GM23338 (cell line): ENCODE measurements around the gene CCDC197.

Source experiments
- CREB1 ChIP-seq: fragments of 250-450 bp; sonication (Bioruptor Pico); IDR thresholded peaks from 2 replicates; pipeline ENCODE4 v1.5.0; 2020; ENCODE audit warnings: low read depth, mild to moderate bottlenecking, moderate library complexity
- EZH2 ChIP-seq: fragments of 200-600 bp; sonication (generic); IDR thresholded peaks from one replicate; pipeline ENCODE4 v1.8.0; 2017; ENCODE audit warnings: antibody characterized with exemption, mild to moderate bottlenecking, low read depth; ENCODE audit not compliant: unreplicated experiment
- POLR2AphosphoS5 ChIP-seq: IDR thresholded peaks from 2 replicates; pipeline ENCODE4 v1.6.1; 2016; ENCODE audit warnings: antibody characterized with exemption, low read depth
- TF ChIP-seq, protein P1 (sequence below), 2 experiments: fragments of 200-600 bp in 1 of 2; sonication (generic) in 1 of 2; conservative IDR thresholded peaks; 2 replicates each; pipeline versions ENCODE4 v1.5.1 to v1.6.1; 2016 to 2017; ENCODE audit warnings: antibody characterized with exemption in 2 of 2, low read depth in 2 of 2, mild to moderate bottlenecking in 2 of 2, moderate library complexity in 1 of 2
- TF ChIP-seq, protein P2 (sequence below): IDR thresholded peaks from one replicate; pipeline ENCODE4 v1.6.1; 2018; ENCODE audit warnings: antibody characterized with exemption; ENCODE audit not compliant: unreplicated experiment

DNA sequence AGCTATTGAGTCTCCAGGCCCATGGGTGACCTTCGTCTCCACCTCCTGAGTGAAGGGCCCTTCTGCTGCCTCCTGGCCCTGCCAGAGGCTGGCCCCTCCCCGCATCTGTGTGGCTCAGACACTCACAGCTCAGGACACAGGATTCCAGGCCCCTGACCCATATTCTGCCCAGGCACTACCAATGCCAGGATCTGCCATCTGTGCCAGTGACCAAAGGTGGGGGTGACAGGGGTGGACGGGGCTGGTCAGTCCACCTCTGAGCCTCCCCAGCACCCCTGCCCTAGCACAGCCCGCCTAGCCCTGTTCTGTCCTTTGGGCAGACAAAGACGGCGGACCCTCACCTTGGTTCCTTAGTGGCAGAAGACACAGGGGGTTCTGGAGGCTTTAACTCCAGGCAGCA is 23.5 kb upstream of the CCDC197 start:
- TF ChIP-seq CREB1 (CRISPR knock-in tag): no peak
- TF ChIP-seq, protein P1, sequence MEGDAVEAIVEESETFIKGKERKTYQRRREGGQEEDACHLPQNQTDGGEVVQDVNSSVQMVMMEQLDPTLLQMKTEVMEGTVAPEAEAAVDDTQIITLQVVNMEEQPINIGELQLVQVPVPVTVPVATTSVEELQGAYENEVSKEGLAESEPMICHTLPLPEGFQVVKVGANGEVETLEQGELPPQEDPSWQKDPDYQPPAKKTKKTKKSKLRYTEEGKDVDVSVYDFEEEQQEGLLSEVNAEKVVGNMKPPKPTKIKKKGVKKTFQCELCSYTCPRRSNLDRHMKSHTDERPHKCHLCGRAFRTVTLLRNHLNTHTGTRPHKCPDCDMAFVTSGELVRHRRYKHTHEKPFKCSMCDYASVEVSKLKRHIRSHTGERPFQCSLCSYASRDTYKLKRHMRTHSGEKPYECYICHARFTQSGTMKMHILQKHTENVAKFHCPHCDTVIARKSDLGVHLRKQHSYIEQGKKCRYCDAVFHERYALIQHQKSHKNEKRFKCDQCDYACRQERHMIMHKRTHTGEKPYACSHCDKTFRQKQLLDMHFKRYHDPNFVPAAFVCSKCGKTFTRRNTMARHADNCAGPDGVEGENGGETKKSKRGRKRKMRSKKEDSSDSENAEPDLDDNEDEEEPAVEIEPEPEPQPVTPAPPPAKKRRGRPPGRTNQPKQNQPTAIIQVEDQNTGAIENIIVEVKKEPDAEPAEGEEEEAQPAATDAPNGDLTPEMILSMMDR (conservative IDR thresholded peaks at IDR 0.05; ENCODE audit: low read depth in 2 of 2): no peak
- no peak for TF ChIP-seq EZH2
- TF ChIP-seq POLR2AphosphoS5: no peak
- TF ChIP-seq, protein P2, sequence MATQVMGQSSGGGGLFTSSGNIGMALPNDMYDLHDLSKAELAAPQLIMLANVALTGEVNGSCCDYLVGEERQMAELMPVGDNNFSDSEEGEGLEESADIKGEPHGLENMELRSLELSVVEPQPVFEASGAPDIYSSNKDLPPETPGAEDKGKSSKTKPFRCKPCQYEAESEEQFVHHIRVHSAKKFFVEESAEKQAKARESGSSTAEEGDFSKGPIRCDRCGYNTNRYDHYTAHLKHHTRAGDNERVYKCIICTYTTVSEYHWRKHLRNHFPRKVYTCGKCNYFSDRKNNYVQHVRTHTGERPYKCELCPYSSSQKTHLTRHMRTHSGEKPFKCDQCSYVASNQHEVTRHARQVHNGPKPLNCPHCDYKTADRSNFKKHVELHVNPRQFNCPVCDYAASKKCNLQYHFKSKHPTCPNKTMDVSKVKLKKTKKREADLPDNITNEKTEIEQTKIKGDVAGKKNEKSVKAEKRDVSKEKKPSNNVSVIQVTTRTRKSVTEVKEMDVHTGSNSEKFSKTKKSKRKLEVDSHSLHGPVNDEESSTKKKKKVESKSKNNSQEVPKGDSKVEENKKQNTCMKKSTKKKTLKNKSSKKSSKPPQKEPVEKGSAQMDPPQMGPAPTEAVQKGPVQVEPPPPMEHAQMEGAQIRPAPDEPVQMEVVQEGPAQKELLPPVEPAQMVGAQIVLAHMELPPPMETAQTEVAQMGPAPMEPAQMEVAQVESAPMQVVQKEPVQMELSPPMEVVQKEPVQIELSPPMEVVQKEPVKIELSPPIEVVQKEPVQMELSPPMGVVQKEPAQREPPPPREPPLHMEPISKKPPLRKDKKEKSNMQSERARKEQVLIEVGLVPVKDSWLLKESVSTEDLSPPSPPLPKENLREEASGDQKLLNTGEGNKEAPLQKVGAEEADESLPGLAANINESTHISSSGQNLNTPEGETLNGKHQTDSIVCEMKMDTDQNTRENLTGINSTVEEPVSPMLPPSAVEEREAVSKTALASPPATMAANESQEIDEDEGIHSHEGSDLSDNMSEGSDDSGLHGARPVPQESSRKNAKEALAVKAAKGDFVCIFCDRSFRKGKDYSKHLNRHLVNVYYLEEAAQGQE: no peak
